H1 (cell line): Measurements from ENCODE around the gene MED12L. TPM values are rescaled to one million over a fixed set of nuclear protein-coding genes. Genes with fewer than 3 reads are reported as not detected.

Experiments
- CTCF ChIA-PET: fragments of 300-600 bp; sonication (Branson Sonifier 250); formaldehyde crosslinking; loops from one replicate; lab custom pipeline; 2021; ENCODE audit not compliant: partially characterized antibody; lab: Charles Lee
- POLR2A ChIA-PET: fragments of 300-600 bp; sonication (Branson Sonifier 250); formaldehyde crosslinking; loops from one replicate; lab custom pipeline; 2021; ENCODE audit warnings: inconsistent platforms; ENCODE audit not compliant: partially characterized antibody; lab: Charles Lee
- DNase-seq, 2 experiments: peaks; one replicate each; pipeline versions ENCODE4 v3.0.0 to v3.0.0-alpha.2; 2010 to 2022; ENCODE audit warnings: low spot score in 2 of 2, low read depth in 1 of 2, mixed read lengths in 1 of 2
- FAIRE-seq: peaks from 2 replicates; lab custom pipeline; 2011; peaks lifted over from hg19 to GRCh38; lab: Jason Lieb, UNC
- H2AFZ ChIP-seq: 2 replicates; pipeline ENCODE4 v1.8.1; 2012; ENCODE audit warnings: low read length, inconsistent platforms
- H2AK5ac ChIP-seq: 2 replicates; pipeline ENCODE4 v1.6.1; 2013; ENCODE audit warnings: low read depth, low read length
- H2BK120ac ChIP-seq: replicated peaks from 2 replicates; pipeline ENCODE3; 2013; ENCODE audit warnings: low read depth, low read length, inconsistent platforms
- H2BK12ac ChIP-seq: 2 replicates; pipeline ENCODE4 v1.6.1; 2013; ENCODE audit warnings: low read depth, low read length
- H2BK15ac ChIP-seq: 2 replicates; pipeline ENCODE4 v1.6.1; 2013; ENCODE audit warnings: low read length
- H2BK20ac ChIP-seq: 2 replicates; pipeline ENCODE4 v1.6.1; 2013; ENCODE audit warnings: low read length
- H2BK5ac ChIP-seq: 2 replicates; pipeline ENCODE4 v1.6.1; 2013; ENCODE audit warnings: low read depth, low read length
- H3K14ac ChIP-seq: 2 replicates; pipeline ENCODE4 v1.6.1; 2013; ENCODE audit warnings: inconsistent platforms; ENCODE audit not compliant: insufficient read length
- H3K18ac ChIP-seq: 2 replicates; pipeline ENCODE4 v1.6.1; 2013; ENCODE audit warnings: low read length; ENCODE audit errors: extremely low read depth
- H3K23ac ChIP-seq: 2 replicates; pipeline ENCODE4 v1.6.1; 2013; ENCODE audit warnings: inconsistent platforms; ENCODE audit not compliant: insufficient read length
- H3K23me2 ChIP-seq: 2 replicates; pipeline ENCODE4 v1.6.1; 2013; ENCODE audit warnings: low read depth, low read length
- H3K27ac ChIP-seq: 2 replicates; pipeline ENCODE4 v1.6.1; 2011; ENCODE audit warnings: low read depth, low read length, inconsistent platforms
- H3K27me3 ChIP-seq, 4 experiments: replicated peaks in 1 of 4; 1 replicate in 1 of 4; 2 replicates in 3 of 4; pipeline versions ENCODE4 v1.6.1 to v1.8.1; 2011 to 2013; ENCODE audit warnings: low read length in 3 of 4, mild to moderate bottlenecking in 3 of 4, inconsistent platforms in 2 of 4, mixed read lengths in 2 of 4, moderate library complexity in 1 of 4; ENCODE audit not compliant: control insufficient read depth in 3 of 4, insufficient read depth in 3 of 4; ENCODE audit errors: extremely low read depth in 1 of 4
- H3K36me3 ChIP-seq, 4 experiments: 2 replicates each; pipeline versions ENCODE4 v1.6.1 to v1.8.1; 2011 to 2013; ENCODE audit warnings: mild to moderate bottlenecking in 4 of 4, low read length in 3 of 4, moderate library complexity in 2 of 4, control low read depth in 1 of 4, inconsistent platforms in 1 of 4; ENCODE audit not compliant: insufficient read depth in 4 of 4, control insufficient read depth in 2 of 4
- H3K4ac ChIP-seq: replicated peaks from 2 replicates; pipeline ENCODE3; 2013; ENCODE audit warnings: low read length, low read depth, mixed read lengths, inconsistent platforms; ENCODE audit not compliant: insufficient read length
- H3K4me1 ChIP-seq, 4 experiments: replicated peaks in 1 of 4; 1 replicate in 1 of 4; 2 replicates in 3 of 4; pipeline versions ENCODE4 v1.6.1 to v1.8.1; 2011 to 2013; ENCODE audit warnings: low read length in 3 of 4, inconsistent platforms in 2 of 4, mixed read lengths in 1 of 4; ENCODE audit not compliant: insufficient read depth in 4 of 4, control insufficient read depth in 3 of 4
- H3K4me2 ChIP-seq, 2 experiments: 2 replicates each; pipeline versions ENCODE4 v1.6.1 to v1.8.1; 2011 to 2013; ENCODE audit warnings: low read depth in 2 of 2, low read length in 2 of 2, control low read depth in 1 of 2, inconsistent platforms in 1 of 2, mild to moderate bottlenecking in 1 of 2; ENCODE audit not compliant: insufficient read depth in 1 of 2
- H3K4me3 ChIP-seq, 4 experiments: fragments of 200-600, 300-600 bp in 1 of 4; sonication (generic), shearing (Covaris generic), sonication (Bioruptor Twin) in 1 of 4; 2 replicates each; pipeline versions ENCODE4 v1.5.1 to v1.8.1; 2011 to 2016; ENCODE audit warnings: low read length in 4 of 4, low read depth in 3 of 4, control low read depth in 2 of 4, inconsistent platforms in 2 of 4, mild to moderate bottlenecking in 2 of 4, mixed read lengths in 1 of 4, moderate library complexity in 1 of 4; ENCODE audit not compliant: insufficient read depth in 2 of 4; ENCODE audit errors: extremely low read depth in 1 of 4
- H3K56ac ChIP-seq: replicated peaks from 2 replicates; pipeline ENCODE3; 2013; ENCODE audit warnings: low read depth, mild to moderate bottlenecking, mixed read lengths, low read length, inconsistent platforms; ENCODE audit not compliant: insufficient read length
- H3K79me1 ChIP-seq: 2 replicates; pipeline ENCODE4 v1.6.1; 2013; ENCODE audit warnings: low read depth, low read length, control low read depth
- H3K79me2 ChIP-seq, 2 experiments: 2 replicates each; pipeline versions ENCODE4 v1.6.1 to v1.8.1; 2012 to 2013; ENCODE audit warnings: low read length in 2 of 2, mild to moderate bottlenecking in 2 of 2, inconsistent platforms in 1 of 2; ENCODE audit not compliant: insufficient read depth in 2 of 2, control insufficient read depth in 1 of 2
- H3K9ac ChIP-seq, 4 experiments: replicated peaks in 1 of 4; 1 replicate in 1 of 4; 2 replicates in 3 of 4; pipeline versions ENCODE4 v1.6.1 to v1.8.1; 2011 to 2013; ENCODE audit warnings: low read depth in 3 of 4, low read length in 3 of 4, control low read depth in 2 of 4, mild to moderate bottlenecking in 2 of 4, moderate library complexity in 2 of 4, inconsistent platforms in 1 of 4; ENCODE audit errors: extremely low read depth in 1 of 4
- H3K9me3 ChIP-seq, 2 experiments: 2 replicates each; pipeline versions ENCODE4 v1.6.1 to v1.8.1; 2012 to 2013; ENCODE audit warnings: mild to moderate bottlenecking in 2 of 2, moderate library complexity in 2 of 2, control low read depth in 1 of 2, inconsistent platforms in 1 of 2, low read depth in 1 of 2, low read length in 1 of 2, mixed read lengths in 1 of 2; ENCODE audit not compliant: insufficient read depth in 2 of 2
- H4K20me1 ChIP-seq, 2 experiments: replicated peaks in 1 of 2; 2 replicates each; pipeline versions ENCODE3 to v1.8.1; 2011 to 2013; ENCODE audit warnings: inconsistent platforms in 2 of 2, low read length in 2 of 2, mild to moderate bottlenecking in 1 of 2; ENCODE audit not compliant: insufficient read depth in 2 of 2, control insufficient read depth in 1 of 2
- H4K5ac ChIP-seq: 2 replicates; pipeline ENCODE4 v1.6.1; 2013; ENCODE audit warnings: low read length, low read depth, mixed read lengths, inconsistent platforms; ENCODE audit not compliant: insufficient read length
- H4K8ac ChIP-seq: 2 replicates; pipeline ENCODE4 v1.8.0; 2013; ENCODE audit warnings: mild to moderate bottlenecking, moderate library complexity, low read length, inconsistent platforms; ENCODE audit not compliant: insufficient read depth; ENCODE audit errors: extremely low read depth
- H4K91ac ChIP-seq: replicated peaks from 2 replicates; pipeline ENCODE3; 2013; ENCODE audit warnings: low read length, mixed read lengths, inconsistent platforms; ENCODE audit not compliant: insufficient read length
- CHD1 ChIP-seq: IDR thresholded peaks from 2 replicates; pipeline ENCODE4 v1.6.1; 2012; ENCODE audit warnings: low read depth, low read length, improper control_type of control experiment
- SAP30 ChIP-seq: fragments of 300-600 bp; sonication (generic); IDR thresholded peaks from 2 replicates; pipeline ENCODE4 v1.7.1; 2012; ENCODE audit warnings: low read length, moderate library complexity, mild to moderate bottlenecking, inconsistent platforms; ENCODE audit not compliant: insufficient read depth, insufficient replicate concordance
- TAF7 ChIP-seq: optimal IDR thresholded peaks from 2 replicates; pipeline ENCODE3; 2011; ENCODE audit warnings: low read depth, mild to moderate bottlenecking, inconsistent platforms, low read length, moderate library complexity, borderline replicate concordance
- WGBS, 2 experiments: shearing (Covaris generic) in 1 of 2; methylation state at CpG; one replicate each; pipeline versions ENCODE4 v1.1.6 to v1.1.7; 2013 to 2015; ENCODE audit warnings: low lambda C conversion rate in 2 of 2, mixed read lengths in 2 of 2, inconsistent platforms in 1 of 2, low coverage in 1 of 2, missing lambda C conversion rate in 1 of 2; ENCODE audit not compliant: insufficient replicate concordance in 2 of 2, insufficient coverage in 1 of 2, insufficient read length in 1 of 2; ENCODE audit errors: extremely low coverage in 1 of 2, missing lambda C conversion rate in 1 of 2; 5-methylcytosine and 5-hydroxymethylcytosine counted together
- polyA plus RNA-seq, 7 experiments: library from polyadenylated mRNA; depleted of rRNA in 3 of 7; stranded (reverse) in 5 of 7; unstranded in 2 of 7; fragments of >200 nt in 5 of 7; fragments of 200-250 nt in 2 of 7; gene quantifications; 1 replicate in 5 of 7; 2 replicates in 1 of 7; 4 replicates in 1 of 7; pipeline versions ENCODE4 v1.2.1 to v1.2.3, GENCODE V29; 2011 to 2013; ENCODE audit warnings: missing spikeins in 2 of 7, mixed read lengths in 2 of 7
- total RNA-seq: library from RNA; stranded (reverse); fragmentation: NEBNext Ultra II Directional; extraction: Animal tissue kit (Norgen Biotek cat#: 25700); gene quantifications from 2 replicates; pipeline ENCODE4 v1.2.1, GENCODE V29; 2021

The MED12L gene
- total and polyA plus RNA-seq, 2 of the 8 experiments (the other 6 are each of a cell fraction or from before 2014, with no cell fraction given) = 3.6 to 26.2 TPM

- CTCF ChIA-PET = interaction anchor here (1.2 to 1.4 kb wide), 2 partner anchors 12 to 43 kb away, joined by 3 read pairs; no protein-coding TSS in a partner anchor
- H3K56ac ChIP-seq = no peak overlapping the region
- TF ChIP-seq SAP30 (no peak), CHD1 (no peak), TAF7 (no peak)
Observed at GRCh38 chr3:151347432-151347831, 262.0 kb downstream of the MED12L start.

More at GRCh38 chr3:151347432-151347831, 262.0 kb downstream of the MED12L start:
- Histone ChIP-seq H4K8ac (no peak overlapping the region), H3K18ac (no peak overlapping the region), H3K27me3 (peaks cover 0 to 1% (median 0%) of the 10 kb centered on the region in 4 experiments; a peak in 1 of 7 replicates), H3K27ac (no peak overlapping the region), H2AK5ac (no peak overlapping the region), H3K36me3 (no peaks in the 10 kb centered on the region), H3K9me3 (no peaks in the 10 kb centered on the region), H3K4me3 (no peak overlapping the region), H4K91ac (no peak overlapping the region), H4K20me1 (no peaks in the 10 kb centered on the region), H3K4me1 (peaks cover 0 to 10% (median 5%) of the 10 kb centered on the region in 4 experiments; a peak in 3 of 7 replicates), H2BK12ac (no peak overlapping the region), H3K23me2 (no peaks in the 10 kb centered on the region; the same call in 1 of the 2 replicates), H2BK5ac (no peak overlapping the region; the same call in 1 of the 2 replicates), H3K9ac (no peak overlapping the region), H3K4me2 (no peak overlapping the region), H3K79me1 (no peaks in the 10 kb centered on the region), H4K5ac (no peak overlapping the region), H2AFZ (no peak overlapping the region), H2BK20ac (no peak overlapping the region), H3K23ac (no peak overlapping the region), H2BK120ac (no peak overlapping the region), H3K79me2 (no peaks in the 10 kb centered on the region), H3K14ac (no peak overlapping the region), H2BK15ac (no peak overlapping the region), H3K4ac (no peak overlapping the region)
- WGBS, 2 experiments = 86% methylated on average over 6 of the region's 6 CpGs; no CpG with 5 or more reads in 1 of the 2 experiments
- DNase-seq (no peak), FAIRE-seq (no peak)
- POLR2A ChIA-PET = no interaction called here
